Measurements from ENCODE around the gene FBXO15.
A peak's percentile ranks its signal among the peaks of the same experiment; 100 is the strongest.

Gene FBXO15

GRCh38 chr18:74108460-74108859 lies 39.2 kb downstream of the FBXO15 start:
- DNase-seq: no peak

GRCh38 chr18:74097803-74098202 lies 49.8 kb downstream of the FBXO15 start:
- no peak for DNase-seq

GRCh38 chr18:74092922-74093321 lies 54.7 kb downstream of the FBXO15 start:
- no peak for DNase-seq

GRCh38 chr18:74084184-74084855 lies 63.3 kb downstream of the FBXO15 start:
- DNase-seq: no peak

GRCh38 chr18:74083557-74083952 lies 64.1 kb downstream of the FBXO15 start:
- no peak for DNase-seq

GRCh38 chr18:74082742-74083556 lies 64.7 kb downstream of the FBXO15 start:
- peak; percentile 9 for DNase-seq

GRCh38 chr18:74081966-74082741 lies 65.5 kb downstream of the FBXO15 start:
- peak; percentile 48 for DNase-seq

GRCh38 chr18:74078257-74078656 lies 69.4 kb downstream of the FBXO15 start:
- no peak for DNase-seq

GRCh38 chr18:74074668-74075564 lies 72.7 kb downstream of the FBXO15 start:
- DNase-seq: no peak

- DNase-seq: no peak
These were observed 73.5 kb downstream of the FBXO15 start for GRCh38 chr18:74073957-74074667.

GRCh38 chr18:74069178-74070050 lies 78.2 kb downstream of the FBXO15 start:
- DNase-seq: no peak

GRCh38 chr18:74068296-74068695 lies 79.3 kb downstream of the FBXO15 start:
- DNase-seq: no peak

GRCh38 chr18:74066018-74066417 lies 81.6 kb downstream of the FBXO15 start:
- no peak for DNase-seq

- no peak for DNase-seq
These were observed 82.3 kb downstream of the FBXO15 start for GRCh38 chr18:74065366-74065765.

GRCh38 chr18:74064510-74064909 lies 83.1 kb downstream of the FBXO15 start:
- no peak for DNase-seq

- no peak for DNase-seq
These were observed 84.1 kb downstream of the FBXO15 start for GRCh38 chr18:74063557-74063956.

GRCh38 chr18:74063023-74063422 lies 84.6 kb downstream of the FBXO15 start:
- DNase-seq: no peak

GRCh38 chr18:74062037-74062436 lies 85.6 kb downstream of the FBXO15 start:
- no peak for DNase-seq

- no peak for DNase-seq
These were observed 87.1 kb downstream of the FBXO15 start for GRCh38 chr18:74060579-74060978.

- DNase-seq: no peak
These were observed 96.8 kb downstream of the FBXO15 start for GRCh38 chr18:74050807-74051206.
